A673 (cell line): ENCODE measurements around the gene RGL3.

Experiments used
- EZH2 ChIP-seq: fragments of 200-600 bp; sonication (generic); IDR thresholded peaks from 2 replicates; pipeline ENCODE4 v1.6.1; 2017; ENCODE audit warnings: borderline replicate concordance, low read depth, mild to moderate bottlenecking, mixed read lengths, antibody characterized with exemption, low read length; ENCODE audit not compliant: poor library complexity, severe bottlenecking
- TF ChIP-seq, protein P1 (sequence below): fragments of 300-800, 200-600 bp; sonication (generic); conservative IDR thresholded peaks from 2 replicates; pipeline ENCODE4 v1.5.1; 2017; ENCODE audit warnings: low read depth, mild to moderate bottlenecking, antibody characterized with exemption, low read length, moderate library complexity, mixed read lengths

DNA sequence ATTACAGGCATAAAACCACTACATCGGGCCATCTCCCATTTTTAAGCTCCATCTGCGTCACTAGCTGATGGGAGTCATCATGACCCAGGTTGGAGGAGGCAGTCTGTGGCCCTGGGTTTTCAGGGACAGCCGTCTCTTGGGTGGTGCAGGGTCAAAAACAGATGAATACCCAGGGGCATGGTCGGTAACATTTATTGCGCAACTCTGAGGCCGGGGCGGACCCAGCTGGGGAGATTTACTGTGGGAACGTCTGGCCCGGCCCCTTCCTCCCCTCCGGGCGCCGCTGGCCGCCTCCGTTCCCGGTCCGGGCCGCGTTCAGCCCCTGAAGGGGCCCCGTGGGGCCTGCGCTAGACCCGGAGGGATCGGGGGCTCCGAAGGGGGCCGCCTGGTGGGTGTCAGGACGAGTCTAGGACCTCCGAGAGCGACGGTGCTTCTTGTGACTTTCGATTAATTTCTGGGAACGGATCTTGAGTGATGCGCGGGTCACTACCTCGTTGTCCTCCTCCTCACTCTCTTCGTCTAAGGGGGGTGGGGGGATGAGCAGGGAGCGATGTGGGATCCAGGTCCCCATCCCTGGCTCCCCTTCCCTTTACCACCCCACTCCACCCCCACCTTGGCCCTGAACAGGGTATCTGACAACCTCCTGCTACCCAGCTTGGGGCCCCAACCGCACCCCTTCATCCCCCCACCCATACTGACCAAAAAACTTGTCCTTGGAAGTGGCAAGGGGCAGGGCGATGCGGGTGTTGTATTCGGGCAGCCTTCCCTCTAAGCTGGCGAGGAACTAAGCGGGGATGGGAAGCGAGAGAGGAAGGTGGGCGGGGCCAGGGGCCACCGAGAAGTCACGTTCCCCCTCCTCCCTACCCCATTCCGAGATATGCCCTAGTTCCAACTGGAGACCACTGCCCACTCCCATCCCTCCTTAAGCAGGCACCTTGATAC is 1.6 kb upstream of the RGL3 start:
- TF ChIP-seq, protein P1, sequence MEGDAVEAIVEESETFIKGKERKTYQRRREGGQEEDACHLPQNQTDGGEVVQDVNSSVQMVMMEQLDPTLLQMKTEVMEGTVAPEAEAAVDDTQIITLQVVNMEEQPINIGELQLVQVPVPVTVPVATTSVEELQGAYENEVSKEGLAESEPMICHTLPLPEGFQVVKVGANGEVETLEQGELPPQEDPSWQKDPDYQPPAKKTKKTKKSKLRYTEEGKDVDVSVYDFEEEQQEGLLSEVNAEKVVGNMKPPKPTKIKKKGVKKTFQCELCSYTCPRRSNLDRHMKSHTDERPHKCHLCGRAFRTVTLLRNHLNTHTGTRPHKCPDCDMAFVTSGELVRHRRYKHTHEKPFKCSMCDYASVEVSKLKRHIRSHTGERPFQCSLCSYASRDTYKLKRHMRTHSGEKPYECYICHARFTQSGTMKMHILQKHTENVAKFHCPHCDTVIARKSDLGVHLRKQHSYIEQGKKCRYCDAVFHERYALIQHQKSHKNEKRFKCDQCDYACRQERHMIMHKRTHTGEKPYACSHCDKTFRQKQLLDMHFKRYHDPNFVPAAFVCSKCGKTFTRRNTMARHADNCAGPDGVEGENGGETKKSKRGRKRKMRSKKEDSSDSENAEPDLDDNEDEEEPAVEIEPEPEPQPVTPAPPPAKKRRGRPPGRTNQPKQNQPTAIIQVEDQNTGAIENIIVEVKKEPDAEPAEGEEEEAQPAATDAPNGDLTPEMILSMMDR = no peak
- peak; percentile 23 for TF ChIP-seq EZH2
